ENCODE measurements around the gene NDUFB7. TPM values are rescaled to one million over a fixed set of nuclear protein-coding genes. Genes with fewer than 3 reads are reported as not detected.
"Not testable (repeated sequence)": the region's sequence is repeated elsewhere in the genome, so short reads cannot be mapped to it uniquely, and the experiment has no call there.

The NDUFB7 gene
- 100 to 1,000 TPM; 157 to 177 TPM for total RNA-seq
- long read RNA-seq, donor 1, transcript NDUFB7-201 (3 exons, 531 nt): major isoform, 25 of 27 reads
- long read RNA-seq, donor 1, partial matches to known transcripts: 0 of 27 reads
- long read RNA-seq, donor 1, other reads (novel, unspliced or antisense): 2 of 27 reads
- long read RNA-seq, donor 2, transcript NDUFB7-201 (3 exons, 531 nt): major isoform, 26 of 26 reads
- long read RNA-seq, donor 2, partial matches to known transcripts: 0 of 26 reads
- long read RNA-seq, donor 2, other reads (novel, unspliced or antisense): 0 of 26 reads

DNA sequence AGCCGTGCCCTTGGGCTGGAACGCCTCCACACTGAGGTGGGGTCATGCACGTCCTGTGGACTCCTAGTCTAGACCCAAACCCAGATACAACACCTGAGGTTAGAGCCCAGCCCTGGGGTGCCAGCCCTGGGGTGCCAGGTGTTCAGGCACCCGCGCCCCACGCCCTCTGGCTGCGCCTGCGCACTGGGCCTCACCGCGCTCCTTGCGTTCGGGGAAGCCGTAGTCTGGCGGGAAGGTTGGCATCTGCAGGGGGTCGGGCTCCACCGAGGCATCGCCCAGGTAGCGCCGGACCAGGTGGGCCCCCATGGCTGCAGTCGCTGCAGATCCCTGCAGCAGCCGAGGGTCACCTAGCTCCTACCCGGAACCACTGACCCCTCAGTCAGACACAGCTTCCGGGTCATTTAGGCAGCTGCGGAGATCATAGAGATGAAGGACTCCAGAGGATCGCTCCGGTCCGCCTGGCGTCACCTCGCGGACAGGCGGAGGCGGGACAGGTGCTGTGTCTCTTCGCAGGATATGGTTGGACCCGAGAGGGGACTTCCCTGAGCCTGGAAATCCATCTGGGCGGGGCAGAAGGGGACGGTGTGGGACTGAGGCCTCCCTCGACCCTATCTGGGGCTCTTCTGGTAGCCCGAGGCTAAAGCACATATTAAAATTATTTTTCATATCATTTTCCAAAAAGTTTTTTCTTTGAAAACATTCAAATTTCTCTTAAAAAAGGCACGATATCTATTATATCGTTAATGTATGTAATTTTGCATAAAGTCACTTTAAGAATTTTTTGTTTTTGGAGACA, at the start of gene NDUFB7:
TSS of gene NDUFB7 (minus strand) at position 372 of the 796 bp plus-strand sequence. CDS start at position 306, 66 bp downstream.
- intact Hi-C loops (cut with DNase I): no loop called here
- peak; percentile 96 for DNase-seq (ENCODE audit: low spot score)

DNA sequence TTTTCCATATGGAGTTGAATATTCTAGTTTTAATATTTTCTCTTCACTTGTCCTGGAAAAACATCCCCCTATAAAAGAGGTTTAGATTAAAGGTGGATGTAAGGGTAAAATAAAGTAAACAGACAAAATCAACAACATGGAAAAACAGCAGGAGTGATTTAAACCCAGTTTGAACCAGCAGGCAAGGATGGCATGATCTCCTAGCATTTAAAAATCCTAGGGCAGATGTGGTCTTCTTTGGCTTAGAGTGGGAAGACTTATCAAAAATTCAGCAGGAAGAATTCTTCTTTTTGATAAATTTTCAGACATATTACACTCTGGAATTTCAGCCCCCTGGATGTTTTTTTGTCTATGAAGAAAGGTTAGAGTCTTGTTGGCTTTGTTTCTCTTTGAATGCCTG, 47.5 kb upstream of the NDUFB7 start:
- intact Hi-C loops (cut with DNase I): no loop called here
- no peak for DNase-seq (ENCODE audit: low spot score)

DNA sequence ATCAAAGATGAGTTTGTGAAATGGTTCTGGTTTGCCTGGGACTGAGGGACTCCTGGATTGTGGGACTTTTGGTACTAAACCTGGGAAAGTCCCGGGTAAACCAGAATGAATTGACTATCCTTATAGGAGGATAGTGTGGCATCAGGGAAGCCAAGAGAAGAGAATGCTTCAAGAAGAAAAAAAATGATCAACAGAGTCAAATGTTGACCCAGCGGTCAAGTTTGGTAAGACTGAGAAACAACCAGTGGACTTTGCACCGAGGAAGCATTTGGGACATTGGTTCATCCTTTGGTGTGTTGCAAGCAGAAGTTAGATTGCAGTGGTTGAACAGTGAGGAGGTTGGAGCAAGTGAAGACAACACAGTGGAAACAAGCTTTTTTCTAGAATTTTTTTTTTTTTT, 44.5 kb upstream of the NDUFB7 start:
- intact Hi-C loops (cut with DNase I): no loop called here

DNA sequence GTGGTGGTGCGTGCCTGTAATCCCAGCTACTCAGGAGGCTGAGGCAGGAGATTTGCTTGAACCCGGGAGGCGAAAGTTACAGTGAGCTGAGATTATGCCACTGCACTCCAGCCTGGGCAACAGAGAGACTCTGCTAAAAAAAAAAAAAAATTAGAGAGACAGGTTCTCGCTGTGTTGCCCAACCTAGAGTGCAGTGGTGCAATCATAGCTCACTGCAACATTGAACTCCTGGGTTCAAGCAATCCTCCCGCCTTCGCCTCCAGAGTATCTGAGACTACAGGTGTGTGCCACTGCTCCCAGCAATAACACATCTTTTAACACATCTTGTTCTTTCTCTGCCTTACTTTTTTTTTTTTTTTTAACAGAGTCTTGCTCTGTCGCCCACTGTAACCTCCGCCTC, 43.8 kb upstream of the NDUFB7 start:
- intact Hi-C loops (cut with DNase I): no loop called here
- DNase-seq (ENCODE audit: low spot score): peak; percentile 13

More for the DNA sequence above, 44.5 kb upstream of the NDUFB7 start:
- DNase-seq (ENCODE audit: low spot score): peak; percentile 1

DNA sequence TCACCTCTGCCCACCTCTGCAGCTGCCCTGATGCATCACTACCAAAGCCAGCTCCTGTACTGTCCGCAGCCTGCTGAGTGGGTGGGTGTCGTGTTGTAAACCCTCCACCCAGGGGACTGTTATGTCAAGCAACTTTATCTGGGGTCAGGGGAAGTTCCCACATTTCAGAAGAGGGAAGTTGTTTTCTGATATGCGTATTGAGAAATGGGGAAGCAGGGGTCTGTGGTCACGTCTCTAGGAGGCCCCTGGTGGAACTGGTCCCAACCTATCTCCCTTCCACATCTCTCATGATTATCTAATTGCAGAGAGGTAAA, 42.2 kb upstream of the NDUFB7 start:
- no peak for DNase-seq (ENCODE audit: low spot score)
- intact Hi-C loops (cut with DNase I): no loop called here

DNA sequence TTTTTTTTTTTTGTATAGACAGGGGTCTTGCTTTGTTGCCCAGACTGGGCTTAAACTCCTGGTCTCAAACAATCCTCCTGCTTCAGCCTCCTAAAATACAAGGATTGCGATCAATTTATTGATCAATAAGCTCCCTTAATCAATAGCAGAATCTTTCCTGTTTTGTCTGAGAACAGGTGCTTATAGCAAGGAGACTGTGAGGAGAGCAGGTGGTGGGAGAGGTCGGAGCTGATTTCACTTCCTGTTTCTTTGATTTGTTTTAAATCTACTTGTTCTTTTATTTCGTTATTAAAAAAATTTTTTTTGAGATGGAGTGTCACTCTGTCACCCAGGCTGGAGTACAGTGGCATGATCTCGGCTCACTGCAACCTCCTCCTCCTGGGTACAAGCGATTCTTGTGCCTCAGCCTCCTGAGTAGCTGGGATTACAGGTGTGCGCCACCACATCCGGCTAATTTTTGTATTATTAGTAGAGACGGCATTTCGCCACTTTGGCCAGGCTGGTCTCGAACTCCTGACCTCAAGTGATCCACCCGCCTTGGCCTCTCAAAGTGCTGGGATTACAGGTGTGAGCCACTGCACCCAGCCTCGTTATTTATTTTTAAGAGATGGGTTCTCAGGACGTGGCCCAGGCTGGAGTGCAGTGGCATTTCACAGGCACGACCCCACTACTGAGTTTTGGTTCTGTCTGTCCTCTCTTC, 41.7 kb upstream of the NDUFB7 start:
- DNase-seq (ENCODE audit: low spot score): peak; percentile 38
- intact Hi-C loops (cut with DNase I): not testable (repeated sequence)

DNA sequence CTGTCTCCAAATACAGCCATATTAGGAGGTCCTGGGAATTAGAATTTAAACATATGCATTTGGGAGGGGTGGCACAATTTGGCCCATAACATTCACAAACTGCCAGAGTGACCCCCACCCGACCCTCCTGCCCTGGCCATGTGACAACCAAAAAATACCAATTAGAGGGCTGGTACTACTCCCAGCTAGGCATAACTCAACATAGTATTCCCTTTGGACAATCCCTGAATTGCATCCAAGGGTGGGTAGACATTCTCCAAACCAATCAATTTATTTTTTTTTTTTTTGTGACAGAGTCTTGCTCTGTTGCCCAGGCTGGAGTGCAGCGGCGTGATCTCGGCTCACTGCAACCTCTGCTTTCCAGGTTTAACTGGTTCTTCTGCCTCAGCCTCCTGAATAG, 40.8 kb upstream of the NDUFB7 start:
- intact Hi-C loops (cut with DNase I): no loop called here
- peak; percentile 3 for DNase-seq (ENCODE audit: low spot score)

DNA sequence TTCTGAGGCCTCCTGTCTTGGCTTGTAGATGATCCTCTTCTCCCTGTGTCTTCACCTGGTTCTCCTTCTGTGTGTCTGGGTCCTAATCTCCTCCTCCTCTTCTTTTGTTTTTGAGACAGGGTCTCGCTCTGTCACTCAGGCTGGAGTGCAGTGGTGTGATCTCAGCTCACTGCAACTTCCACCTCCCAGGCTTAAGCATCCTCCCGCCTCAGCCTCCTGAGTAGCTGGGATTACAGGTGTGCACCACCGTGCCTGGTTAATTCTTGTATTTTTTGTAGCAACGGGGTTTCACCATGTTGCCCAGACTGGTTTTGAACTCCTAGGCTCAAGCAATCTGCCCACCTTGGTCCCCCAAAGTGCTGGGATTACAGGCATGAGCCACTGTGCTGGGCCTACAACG, 40.4 kb upstream of the NDUFB7 start:
- peak; percentile 13 for DNase-seq (ENCODE audit: low spot score)
- intact Hi-C loops (cut with DNase I): not testable (repeated sequence)

DNA sequence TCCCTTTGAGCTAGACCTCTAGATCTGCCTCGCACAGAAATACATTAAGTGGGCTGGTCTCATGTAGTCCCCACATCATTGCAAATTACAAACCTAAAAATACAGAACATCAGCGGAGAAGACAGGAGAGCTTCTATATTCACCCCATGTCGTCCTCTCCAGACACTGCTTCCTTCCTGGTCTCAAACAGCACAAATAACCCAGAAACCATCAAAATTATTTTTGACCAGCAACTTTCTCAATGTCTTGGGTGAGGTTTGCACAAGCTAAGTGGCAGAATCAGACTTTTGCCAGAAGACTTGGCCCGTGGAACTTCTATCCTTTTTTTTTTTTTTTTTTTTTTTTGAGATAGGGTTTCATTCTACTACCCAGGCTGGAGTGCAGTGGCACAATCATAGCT, 39.2 kb upstream of the NDUFB7 start:
- no peak for DNase-seq (ENCODE audit: low spot score)
- intact Hi-C loops (cut with DNase I): no loop called here

DNA sequence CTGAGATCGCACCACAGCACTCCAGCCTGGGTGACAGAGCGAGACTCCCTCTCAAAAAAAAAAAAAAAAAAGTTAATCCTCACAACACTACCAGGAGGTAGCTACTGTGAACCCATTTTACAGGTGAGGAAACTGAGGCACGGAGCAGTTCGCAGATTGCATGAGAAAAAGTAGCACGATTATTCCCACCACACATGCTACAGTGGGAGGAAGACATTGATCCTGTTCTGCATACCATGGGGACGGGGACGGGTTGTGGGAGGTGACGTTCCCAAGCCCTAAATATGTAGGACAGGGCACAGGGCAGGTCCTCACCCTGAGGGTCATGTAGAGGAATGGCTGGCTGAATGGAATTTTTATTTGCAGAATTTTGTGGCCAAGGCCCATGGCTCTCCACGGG, 34.8 kb upstream of the NDUFB7 start:
- intact Hi-C loops (cut with DNase I): no loop called here
- DNase-seq (ENCODE audit: low spot score): no peak

DNA sequence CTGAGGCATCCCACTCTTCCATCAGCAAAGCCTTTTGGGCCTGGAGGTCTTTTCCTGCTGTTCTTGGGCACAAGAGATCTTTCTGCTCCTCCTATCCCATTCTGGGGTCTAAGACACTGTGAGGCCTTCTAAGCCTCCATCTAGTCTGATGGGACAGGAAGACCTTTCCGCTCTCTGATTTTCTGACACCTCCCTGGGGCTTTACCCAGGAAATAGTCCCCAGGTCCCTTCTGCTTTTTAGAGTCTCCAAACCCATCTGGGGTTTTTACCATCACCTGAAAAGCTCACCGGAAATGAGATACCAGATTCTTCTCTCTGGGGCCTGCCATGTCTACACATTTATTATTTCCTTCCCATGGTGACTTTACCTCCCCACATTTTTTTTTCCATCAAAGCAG, 32.1 kb upstream of the NDUFB7 start:
- DNase-seq (ENCODE audit: low spot score): no peak
- intact Hi-C loops (cut with DNase I): no loop called here

DNA sequence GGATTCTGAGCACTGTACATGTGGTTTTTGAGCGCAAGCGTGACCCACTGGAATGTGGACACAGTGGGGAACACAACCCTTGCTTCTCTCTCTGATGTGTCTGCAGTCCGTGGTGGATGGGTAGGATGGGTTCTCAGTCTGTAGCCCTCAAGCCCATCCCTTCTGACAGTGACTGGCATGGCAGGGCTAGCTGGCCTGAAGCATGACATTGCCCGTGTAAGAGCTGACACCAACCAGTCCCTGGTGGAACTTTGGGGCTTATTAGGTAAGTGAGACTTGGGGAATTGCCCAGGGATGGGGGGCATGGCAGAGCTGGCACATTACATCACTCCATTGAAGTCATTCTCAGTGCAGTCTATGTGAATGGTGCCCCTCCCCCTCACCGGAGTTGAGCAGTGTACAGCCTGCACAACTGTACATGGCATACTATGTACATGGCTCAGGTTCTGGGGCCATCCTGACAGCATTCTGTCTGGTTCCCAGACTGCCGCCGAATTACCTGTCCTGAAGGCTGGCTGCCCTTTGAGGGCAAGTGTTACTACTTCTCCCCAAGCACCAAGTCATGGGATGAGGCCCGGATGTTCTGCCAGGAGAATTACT, 27.8 kb upstream of the NDUFB7 start:
- no peak for DNase-seq (ENCODE audit: low spot score)
- intact Hi-C loops (cut with DNase I): no loop called here

DNA sequence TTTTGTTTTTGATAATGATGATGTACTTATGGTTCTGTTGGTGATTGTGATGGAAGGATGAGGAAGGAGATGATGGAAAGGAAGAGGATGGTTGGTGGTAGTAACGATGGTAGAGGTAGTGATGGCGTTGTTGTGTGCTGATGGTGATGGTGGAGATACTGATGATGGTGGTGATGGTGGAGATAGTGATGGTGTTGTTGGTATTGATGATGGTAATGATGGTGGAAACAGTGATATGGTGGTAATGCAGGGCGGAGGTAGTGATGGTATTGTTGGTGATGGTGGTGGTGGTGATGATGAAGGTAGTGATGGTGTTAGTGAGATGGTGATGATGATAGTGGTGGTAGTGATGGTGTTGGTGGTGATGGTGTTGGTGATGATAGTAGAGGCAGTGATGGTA, 23.7 kb upstream of the NDUFB7 start:
- no peak for DNase-seq (ENCODE audit: low spot score)
- intact Hi-C loops (cut with DNase I): no loop called here

DNA sequence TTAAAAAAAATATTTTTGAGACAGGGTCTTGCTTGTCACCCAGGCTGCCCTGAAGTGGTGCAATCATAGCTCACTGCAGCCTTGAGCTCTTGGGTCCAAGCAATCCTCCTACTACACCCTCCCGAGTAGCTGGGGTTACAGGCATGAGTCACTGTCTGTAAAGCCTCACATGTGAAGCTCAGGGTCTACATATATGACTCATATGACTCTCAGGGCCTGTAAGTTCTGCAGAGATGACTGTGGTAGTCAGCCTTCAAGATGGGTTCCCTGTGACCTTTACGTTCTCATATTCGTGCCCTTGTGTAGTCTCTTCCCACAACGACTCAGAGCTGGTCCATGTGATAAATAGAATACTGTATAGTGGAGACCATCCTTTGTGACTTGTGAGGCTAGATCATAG, 17.6 kb upstream of the NDUFB7 start:
- DNase-seq (ENCODE audit: low spot score); intact Hi-C loops (cut with DNase I): not testable (repeated sequence)

DNA sequence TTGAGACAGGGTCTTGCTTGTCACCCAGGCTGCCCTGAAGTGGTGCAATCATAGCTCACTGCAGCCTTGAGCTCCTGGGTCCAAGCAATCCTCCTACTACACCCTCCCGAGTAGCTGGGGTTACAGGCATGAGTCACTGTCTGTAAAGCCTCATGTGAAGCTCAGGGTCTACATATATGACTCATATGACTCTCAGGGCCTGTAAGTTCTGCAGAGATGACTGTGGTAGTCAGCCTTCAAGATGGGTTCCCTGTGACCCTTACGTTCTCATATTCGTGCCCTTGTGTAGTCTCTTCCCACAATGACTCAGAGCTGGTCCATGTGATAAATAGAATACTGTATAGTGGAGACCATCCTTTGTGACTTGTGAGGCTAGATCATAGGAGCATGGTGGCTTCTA, 13.3 kb upstream of the NDUFB7 start:
- intact Hi-C loops (cut with DNase I); DNase-seq (ENCODE audit: low spot score): not testable (repeated sequence)

DNA sequence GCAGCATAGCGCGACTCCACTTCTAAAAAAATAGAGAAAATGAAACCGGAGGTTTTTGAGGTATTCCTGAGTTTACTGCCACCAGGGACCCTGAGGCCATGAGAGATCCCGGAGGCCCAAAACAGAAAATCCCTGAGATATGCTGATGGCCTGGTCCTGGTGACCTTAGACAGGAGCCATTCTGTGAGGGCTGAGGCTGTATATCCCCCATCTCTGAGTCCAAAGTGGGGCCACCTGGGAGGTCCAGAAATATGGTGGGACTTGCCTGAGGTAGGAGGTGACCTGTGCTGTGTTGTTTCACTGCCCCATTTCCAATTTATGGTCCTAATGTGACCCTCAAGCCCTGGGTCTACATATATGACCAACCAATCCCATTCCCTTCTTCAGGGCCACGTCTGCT, 12.5 kb upstream of the NDUFB7 start:
- DNase-seq (ENCODE audit: low spot score); intact Hi-C loops (cut with DNase I): not testable (repeated sequence)

DNA sequence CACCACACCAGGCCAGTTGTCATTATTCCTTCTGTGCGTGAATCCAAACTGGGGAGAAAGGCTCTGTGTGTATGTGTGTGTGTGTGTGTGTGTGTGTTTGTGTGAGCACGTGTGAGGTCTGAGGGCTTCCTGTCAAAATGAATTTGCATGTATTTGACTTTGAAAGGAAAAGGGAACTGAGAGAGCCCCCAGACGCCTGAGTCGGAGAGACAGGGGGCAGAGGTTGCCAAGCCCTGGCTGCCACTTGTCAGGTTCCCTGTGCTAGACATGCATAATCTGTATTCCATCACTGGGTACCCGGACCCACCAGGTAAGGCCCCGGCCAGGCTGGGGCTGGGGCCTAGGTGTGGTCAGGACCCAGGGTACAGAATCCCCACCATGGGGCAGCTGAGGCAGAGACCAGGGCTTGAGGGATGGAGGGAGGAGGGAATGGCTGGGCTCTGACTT, 11.1 kb upstream of the NDUFB7 start, which contains the start of gene CLEC17A:
TSS of gene CLEC17A (plus strand) at position 191 of the 447 bp plus-strand sequence. CDS start at position 268, 77 bp downstream.
- DNase-seq (ENCODE audit: low spot score): no peak
- intact Hi-C loops (cut with DNase I): no loop called here

DNA sequence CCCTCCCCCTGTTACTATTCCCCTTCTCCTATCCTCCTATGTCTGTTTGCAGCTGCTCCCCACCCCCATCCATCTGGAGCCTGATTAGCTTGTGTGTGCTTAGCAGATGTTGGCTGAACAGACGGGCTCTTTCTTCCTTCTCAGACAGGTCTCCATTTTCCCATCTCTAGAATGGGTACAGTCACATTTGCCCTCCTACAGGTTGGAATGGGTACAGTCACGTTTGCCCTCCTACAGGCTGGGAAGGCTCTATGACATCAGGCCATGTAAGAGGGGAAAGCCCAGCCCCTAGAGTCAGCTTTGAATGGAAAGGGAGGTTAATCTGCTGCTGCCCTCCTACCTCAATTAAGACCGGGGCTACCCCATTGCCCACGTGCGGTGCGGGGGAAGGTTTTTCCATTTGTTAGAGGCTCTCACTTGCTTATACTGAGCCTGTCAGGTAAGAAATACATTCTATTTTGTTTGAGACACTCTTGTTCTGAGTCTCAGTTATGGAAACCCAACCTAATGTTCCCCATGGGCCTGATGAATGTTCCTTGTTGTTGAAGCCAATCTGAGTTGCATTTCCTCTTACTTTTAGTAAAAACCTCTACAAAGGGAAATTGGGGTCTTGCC, 8.9 kb upstream of the NDUFB7 start:
- intact Hi-C loops (cut with DNase I): no loop called here
- DNase-seq (ENCODE audit: low spot score): no peak

DNA sequence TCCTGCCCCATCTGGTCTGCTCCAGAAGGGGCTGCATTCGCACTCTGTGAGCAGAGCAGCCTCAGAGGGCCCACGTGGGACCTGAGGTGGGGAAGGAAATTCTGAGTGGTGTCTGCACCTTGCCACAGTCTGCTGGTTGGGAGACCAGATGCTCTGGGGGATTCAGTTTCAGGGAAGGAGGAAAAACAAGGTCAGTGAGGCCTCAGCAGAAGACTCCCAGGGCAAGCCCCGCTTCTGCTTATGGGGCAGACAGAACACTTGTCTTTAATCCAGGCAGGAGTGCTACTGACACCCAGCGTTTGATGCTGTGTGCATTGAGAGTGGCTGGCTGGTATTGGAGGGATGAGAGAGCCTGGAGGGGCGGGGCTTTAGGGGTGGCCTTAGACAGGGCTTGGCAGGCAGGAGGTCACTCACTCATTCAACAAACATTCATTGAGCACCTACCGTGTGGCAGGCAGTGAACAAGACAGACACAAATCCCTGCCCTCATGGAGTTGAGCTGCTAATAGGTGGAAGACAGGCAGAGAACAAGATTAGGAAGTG, 6.1 kb upstream of the NDUFB7 start:
- DNase-seq (ENCODE audit: low spot score): no peak
- intact Hi-C loops (cut with DNase I): no loop called here
